GM21423 (cell line): ENCODE results near the gene ARF3.
"Not testable (repeated sequence)": the region's sequence is repeated elsewhere in the genome, so short reads cannot be mapped to it uniquely, and the experiment has no call there.

Experiments
- ATAC-seq: cut with Tn5 transposase; IDR thresholded peaks from one replicate; pipeline ENCODE4 v1.9.1; 2021; ENCODE audit warnings: mild to moderate bottlenecking, moderate library complexity; ENCODE audit not compliant: unreplicated experiment

ARF3 gene

DNA sequence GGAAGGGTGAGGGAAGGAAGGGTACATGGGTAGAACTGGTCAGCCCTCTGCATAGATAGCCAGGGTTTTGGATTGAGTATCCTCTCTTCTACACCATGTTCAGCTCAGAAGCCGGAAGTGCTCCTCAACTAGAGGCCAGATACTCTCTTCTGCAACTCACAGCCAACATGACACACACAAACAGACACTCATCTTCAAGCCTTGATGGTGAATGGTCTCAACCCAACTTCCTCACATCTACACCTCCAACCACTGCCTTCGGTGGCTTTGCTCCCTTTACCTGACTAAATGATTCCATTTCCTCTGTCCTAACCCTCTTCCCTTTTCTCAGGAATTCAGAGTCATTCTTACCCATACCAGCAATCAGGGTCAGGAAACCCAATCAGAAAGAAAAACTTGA is 24.4 kb downstream of the ARF3 start:
- ATAC-seq, result no peak

DNA sequence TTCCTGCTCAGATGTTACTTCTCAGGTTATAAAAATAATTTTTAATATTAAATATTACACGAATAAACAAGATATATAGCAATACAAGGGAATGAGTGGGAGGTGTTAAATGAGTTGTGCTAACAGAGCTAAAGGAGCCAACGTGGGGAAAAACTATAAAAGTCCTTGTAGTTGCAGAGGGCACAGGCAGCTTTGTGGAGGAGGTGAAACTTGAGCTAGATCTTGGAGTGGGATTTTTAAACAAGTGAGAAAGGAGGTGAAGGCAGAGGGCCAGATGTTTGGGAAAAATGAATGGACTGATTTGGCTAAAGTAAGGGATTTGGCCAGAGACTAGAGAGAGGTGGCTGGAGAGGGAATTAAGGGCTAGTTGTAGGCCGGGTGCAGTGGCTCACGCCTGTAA is 26.8 kb downstream of the ARF3 start:
- ATAC-seq, result no peak

DNA sequence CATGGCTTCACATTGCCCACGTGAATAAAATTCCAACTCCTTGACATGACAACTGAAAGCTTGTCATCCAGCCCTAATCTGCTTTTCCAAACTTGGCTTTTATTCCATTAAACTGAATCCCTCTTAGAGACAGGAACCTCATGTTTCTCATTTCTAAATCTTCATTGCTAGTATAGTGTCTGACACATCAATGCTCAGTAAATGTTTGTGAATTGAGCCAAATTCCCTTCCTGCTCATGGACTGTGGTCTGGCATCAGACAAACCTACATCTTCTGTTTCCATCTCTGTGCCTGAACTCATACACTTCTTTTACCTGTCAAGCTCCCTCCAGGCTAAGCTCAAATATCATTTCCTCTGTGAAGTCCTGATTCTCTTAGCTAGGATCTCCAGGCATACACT is 27.7 kb downstream of the ARF3 start:
- ATAC-seq, result no peak

DNA sequence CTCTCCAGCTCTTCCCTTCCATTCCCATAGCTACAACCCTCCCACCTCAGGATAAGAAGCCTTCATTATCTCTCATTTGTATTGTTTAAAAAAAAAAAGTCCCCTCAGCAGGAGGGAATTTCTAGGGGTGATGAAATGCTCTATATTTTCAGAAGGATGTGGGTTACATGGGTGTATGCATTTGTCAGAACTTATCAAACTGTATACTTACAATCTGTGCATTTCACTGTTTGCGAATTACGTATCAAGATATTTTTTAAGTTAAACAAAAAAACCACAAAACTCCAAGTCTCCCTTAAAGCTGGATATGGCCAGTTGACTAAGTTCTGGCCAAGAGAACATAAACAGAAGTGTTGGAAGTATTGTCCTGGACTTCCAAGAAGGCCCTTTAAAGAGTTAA is 30.0 kb downstream of the ARF3 start:
- no peak for ATAC-seq

DNA sequence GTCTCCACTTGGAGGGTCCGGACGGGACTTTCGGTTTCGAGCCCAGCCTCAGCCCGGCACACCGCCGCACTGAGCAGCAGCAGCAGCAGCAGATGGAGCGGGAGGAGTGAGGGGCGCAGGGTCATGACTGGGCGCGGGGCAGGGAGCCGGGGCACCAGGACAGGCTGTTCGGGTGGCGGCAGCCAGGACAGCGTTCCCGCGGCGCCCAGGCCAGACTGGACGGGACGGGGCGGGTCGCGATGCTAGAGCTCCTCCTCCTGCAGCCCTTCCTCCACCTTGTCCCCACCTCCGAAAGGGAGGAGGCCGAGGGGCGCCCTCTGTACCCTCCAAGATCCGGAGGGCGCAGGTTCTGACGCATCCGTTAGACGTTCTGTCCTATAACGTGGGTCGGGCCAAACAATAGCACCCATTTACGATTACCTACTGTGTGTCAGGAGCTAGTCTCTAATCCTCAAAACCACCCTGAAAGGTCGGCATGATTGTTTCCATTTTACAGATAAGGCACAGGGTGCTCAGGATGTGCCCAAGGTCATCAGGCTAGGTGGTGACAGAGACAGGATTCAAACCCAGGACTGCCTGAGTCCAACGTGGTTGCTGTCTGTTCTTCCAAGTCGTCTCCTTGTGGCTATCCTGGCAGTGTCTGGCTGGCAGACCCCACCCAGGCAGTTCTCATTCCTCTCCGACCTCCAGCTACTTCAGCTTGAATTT is 31.8 kb downstream of the ARF3 start, which contains the start of gene FKBP11:
Gene FKBP11, minus strand, starts transcription at position 189 of the 708 bp plus-strand sequence. Its CDS starts 64 bp downstream, at position 125.
- peak; percentile 71 for ATAC-seq

DNA sequence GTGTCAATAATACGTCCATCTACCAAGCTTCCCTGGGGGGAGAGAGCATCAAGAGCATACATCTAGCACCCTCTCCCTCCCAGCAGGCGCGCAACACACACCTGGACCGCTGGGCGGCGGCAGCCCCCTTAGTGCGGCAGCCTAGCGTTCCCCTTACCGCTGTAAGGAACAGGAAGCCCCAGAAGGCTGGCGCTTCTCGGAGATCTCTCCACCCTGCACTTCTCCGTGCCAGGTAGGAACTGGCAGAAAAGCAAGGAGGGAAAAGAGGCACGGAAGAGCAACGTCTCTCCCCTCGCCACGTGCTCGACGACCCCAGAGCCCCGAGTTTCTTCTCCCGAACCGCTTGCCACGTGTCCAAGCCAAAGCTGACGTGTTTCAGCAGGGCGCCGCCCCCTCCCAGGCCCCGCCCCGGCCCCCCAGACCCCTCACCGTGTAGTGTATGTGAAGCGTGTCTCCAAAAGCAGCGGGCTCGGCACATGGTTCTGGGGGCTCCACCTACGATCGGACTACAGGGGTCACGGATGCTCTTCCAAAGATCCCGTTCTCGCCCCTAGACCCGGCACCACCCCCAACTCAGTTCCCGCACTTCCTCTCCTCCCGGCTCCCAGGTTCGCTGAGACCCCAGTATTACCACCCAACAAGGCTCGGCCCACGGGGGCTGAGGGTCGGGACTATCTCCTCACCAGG is 32.5 kb downstream of the ARF3 start:
- peak; percentile 79 for ATAC-seq

DNA sequence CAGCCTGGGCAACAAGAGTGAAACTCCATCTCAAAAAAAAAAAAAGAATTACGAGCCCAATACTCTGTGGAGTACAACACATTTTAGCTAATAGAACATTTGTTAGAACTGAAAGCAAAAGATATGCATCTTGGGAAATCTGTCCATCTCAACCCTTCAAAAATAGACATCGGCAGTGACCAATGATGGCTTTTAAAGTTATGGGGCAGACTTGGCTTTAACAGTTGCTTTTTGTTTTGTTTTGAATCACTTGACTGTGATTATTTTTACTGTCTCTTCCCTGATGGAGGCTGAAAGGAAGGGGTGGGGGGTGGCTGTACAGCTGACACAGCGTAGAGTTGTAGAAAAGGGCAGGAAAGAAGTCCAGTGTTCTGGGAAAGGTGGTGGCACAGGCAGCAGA is 34.2 kb downstream of the ARF3 start:
- ATAC-seq, result no peak

DNA sequence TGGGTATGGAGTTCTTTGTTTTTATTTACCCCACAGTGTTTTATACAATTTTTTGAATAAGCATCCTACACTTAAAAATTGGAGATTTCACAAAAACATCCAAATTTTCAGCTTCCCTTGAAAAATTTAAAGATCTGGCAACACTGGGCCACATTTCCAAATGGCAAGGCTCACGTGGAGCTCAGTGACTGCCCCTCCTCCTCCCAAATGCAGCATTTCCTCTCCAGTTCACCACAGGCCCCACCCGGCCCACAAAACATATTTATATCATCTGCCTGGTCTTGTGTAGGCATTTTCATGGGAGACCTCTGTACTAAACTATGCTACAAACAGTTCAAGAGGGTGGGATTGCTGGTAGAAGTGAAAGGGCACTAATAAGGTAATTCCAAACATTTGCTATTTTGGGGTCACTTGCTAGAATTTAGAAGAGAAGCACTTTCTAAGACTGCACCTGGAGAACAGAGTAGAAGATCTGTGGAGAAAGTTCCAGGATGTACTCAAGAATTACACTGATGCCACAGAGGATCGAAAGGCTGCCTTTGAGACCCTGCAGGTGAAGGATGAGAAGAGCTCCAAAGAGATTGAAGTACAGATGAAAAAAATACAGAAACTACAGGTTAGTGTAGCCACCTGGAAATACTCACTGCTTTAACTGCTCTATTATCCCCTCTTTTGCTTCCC is 39.3 kb downstream of the ARF3 start:
- no peak for ATAC-seq

DNA sequence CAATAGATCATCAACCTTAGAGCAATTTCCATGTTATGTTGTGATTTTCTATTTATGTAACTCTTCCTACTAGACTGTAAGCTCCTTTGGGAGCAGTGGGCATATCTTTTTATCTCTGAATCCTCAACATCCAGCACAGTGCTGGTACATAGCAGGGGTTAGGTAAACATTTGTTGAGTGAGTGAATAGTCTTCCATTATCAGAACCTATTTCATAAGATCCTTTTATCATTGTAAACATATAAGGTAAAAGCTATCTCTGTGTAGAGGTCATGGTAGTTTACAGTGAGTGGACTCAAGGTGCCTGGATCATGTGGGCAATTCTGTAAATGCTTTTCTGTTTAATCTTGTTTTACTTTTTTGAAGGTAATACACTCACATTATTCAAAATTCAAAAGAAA is 47.1 kb downstream of the ARF3 start:
- no peak for ATAC-seq

DNA sequence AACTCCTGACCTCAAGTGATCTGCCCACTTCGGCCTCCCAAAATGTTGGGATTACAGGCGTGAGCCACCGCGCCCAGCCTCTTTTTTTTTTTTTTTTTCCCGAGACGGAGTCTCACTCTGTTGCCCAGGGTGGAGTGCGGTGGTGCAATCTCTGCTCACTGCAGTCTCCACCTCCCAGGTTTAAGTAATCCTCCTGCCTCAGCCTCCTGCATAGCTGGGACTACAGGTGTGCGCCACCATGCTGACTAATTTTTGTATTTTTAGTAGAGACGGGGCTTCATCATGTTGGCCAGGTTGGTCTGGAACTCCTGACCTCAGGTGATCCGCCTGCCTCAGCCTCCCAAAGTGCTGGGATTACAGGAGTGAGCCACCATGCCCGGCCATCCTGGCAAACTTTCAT is 47.6 kb downstream of the ARF3 start:
- ATAC-seq, result not testable (repeated sequence)

DNA sequence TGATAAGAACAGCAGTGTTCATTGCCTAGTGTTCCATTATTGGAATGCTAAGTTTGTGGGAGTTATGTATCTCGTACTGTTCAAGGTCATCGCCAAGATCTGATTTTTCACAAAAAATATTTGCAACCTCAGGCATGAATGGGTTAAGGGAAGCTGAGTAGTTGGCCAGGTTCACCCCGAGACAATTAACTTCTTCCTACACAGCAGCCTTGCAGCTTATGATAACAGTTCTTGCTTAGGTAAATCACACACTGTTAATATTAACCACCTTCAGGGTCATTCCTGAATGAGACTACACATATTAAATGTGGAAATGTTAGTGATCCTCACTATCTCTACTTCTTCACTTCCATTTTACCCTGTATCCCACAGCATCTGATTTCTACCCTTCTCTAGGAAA is 50.0 kb downstream of the ARF3 start:
- no peak for ATAC-seq

DNA sequence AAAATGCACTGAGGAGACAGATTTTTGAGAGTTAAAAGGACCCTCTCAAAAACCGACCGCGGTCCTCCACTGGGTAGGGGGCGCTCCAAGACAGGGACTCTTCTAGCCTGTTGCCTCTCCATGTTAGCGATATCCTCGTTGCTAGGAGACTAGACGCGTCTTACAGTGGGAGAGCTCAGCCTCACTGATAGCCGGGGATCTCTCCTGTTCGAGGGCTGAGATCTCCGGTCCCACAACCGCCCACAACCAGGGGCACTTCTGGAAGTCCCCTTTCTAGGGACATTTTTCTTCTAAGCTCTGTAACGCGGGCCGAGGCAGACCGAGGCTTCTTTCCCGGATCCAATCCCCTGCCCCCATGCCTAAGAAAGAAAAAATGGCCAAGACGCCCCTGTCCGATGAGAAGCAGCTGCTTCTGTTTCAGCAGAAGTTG is 53.3 kb downstream of the ARF3 start:
- ATAC-seq, result peak; percentile 80

DNA sequence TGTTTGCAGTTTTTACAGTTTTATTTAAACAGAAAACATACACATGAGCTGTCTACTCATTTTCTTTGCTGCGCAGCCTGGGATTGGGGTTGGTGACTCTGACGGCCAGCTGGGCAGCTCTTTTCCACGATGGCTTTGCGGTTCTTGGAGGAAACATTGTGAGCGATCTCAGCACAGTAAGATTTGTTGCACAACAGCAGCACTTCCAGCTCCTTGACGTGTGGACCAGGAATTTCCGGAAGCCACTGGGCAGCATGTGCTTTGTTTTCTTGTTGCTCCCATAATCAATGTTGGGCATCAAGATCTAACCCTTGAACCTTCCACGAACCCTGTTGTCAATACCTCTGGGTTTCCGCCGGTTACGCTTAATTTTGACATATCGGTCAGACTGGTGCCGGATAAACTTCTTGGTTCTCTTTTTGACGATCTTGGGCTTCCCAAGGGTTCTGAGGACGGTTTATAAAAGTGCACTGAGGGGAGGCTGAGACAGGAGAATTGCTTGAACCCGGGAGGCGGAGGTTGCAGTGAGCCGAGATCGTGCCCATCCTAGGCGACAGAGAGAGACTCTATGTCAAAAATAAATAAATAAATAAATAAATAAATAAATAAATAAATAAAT is 53.8 kb downstream of the ARF3 start:
- ATAC-seq, result no peak

DNA sequence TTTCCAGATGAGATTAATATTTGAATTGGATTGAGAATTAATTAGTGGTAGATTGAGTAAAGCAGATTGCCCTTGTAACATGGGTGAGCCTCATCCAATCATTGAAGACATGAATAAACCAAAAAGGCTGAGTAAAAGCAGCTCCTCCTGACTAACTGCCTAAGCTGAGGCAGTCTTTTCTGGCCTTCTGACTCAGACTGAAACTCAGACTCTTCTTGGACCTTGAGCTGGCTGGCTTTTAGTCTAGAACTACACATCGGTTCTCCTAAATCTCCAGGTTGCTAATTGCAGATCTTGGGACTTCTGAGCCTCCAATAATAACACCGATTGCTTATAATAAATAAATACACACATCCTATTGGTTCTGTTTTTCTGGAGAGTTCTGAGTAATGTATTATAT is 56.0 kb downstream of the ARF3 start:
- no peak for ATAC-seq

DNA sequence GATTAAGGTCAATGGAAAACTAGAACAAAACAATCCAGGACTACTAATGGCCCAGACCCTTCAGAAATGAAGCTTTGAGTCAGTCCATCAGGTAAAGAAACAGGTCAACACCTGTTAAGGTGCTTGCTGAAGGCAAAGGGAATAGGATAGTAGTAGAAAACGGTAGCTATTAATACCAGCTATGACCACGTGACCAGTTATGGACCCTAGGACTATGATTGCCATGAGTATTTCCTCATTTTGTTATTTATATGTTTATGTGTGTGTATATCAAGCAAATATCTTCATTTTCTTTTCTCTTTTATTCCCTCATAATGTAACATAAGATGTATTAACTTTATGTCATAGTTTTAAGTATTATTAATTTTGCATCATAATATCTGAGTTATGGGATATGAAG is 57.6 kb downstream of the ARF3 start:
- no peak for ATAC-seq

DNA sequence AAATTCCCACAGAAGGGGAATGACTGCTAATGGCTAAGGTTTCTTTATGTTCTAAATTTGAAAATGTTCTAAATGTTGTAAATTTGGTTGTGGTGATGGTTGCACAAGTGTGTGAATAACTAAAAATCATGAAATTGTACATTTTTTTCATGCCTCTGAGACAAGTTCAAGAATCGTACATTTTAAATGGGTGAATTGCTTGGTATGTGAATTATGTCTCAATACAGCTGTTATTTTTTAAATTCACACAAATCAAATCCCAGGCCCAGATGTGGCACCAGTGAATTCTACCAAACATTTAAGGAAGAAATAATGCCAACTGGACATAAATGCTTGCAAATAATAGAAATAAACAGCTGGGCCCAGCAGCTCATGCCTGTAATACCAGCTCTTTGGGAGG is 63.0 kb downstream of the ARF3 start:
- no peak for ATAC-seq

DNA sequence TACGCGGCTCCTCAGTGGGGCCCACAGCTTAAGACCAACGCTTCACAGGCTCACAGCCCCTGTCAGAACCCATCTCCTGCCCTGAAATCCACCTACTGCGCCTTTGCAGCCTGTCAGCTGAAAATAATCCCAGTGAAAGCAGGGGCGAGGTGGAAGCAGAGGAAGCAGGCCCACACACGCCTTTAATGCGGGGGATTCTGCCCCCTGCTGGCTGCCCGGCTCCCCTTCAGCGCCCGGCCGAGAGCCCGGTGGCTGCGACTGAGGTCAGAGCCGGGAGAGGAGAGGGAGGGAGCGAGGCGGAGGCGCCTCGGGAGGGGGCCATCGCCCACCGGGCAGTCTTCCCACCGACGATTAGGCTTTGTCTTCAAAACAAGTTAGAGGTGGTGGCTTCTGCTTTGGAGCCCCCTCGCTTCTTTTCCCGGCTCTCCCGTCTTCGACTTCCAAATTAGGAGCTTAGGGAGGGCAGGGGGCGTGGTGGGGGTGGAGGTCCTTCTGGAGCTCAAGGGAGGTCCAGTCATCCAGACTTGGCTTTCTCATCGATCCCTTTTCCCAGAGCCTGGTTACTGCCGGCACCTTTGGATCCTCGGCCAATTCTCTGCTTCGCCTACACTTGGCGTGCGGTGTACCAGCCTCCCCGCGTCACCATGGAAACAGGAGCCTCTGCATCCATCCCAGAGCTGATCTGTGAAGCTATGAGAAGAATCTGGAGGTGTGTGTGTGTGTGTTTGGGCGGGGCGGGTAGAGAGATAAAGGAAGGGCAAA is 66.4 kb downstream of the ARF3 start:
- peak; percentile 71 for ATAC-seq

DNA sequence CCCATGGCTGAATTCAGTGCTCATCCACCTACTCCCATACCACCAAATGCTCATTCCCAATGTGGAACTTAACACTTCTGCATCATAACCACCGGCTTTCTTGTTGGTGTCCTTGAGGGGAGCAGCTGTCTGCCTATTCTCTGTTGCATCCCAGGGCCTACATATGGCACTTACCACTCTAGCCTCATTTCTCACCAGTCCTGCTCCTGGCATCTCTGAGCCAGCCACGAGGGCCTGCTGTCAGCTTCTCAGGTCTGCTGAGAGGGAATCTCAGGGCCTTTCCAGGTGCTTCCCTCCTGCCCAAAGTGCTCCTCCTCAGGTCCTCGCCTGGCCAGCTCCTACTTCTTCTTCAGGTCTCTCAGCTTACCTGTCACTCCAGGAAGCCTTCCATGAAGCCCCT is 67.6 kb downstream of the ARF3 start:
- no peak for ATAC-seq
